Activated CD4-positive, alpha-beta T cell treated with anti-CD3 and anti-CD28 coated beads, Interleukin-2, amount 50 U/mL, for 48 hours (primary cell): Measurements from ENCODE around the gene JADE2.
"Not testable (repeated sequence)": the region's sequence is repeated elsewhere in the genome, so short reads cannot be mapped to it uniquely, and the experiment has no call there.

Experiments used
- DNase-seq, 2 experiments: peaks; one replicate each; pipeline ENCODE4 v3.0.0-alpha.2; 2020

The JADE2 gene

GRCh38 chr5:134524826-134525682 is at the start of gene JADE2:
TSS of gene JADE2 (plus strand) at chr5:134525670. CDS start at chr5:134535858, 10,188 bp downstream.
- DNase-seq, result peak; percentile 74 to 80

DNA sequence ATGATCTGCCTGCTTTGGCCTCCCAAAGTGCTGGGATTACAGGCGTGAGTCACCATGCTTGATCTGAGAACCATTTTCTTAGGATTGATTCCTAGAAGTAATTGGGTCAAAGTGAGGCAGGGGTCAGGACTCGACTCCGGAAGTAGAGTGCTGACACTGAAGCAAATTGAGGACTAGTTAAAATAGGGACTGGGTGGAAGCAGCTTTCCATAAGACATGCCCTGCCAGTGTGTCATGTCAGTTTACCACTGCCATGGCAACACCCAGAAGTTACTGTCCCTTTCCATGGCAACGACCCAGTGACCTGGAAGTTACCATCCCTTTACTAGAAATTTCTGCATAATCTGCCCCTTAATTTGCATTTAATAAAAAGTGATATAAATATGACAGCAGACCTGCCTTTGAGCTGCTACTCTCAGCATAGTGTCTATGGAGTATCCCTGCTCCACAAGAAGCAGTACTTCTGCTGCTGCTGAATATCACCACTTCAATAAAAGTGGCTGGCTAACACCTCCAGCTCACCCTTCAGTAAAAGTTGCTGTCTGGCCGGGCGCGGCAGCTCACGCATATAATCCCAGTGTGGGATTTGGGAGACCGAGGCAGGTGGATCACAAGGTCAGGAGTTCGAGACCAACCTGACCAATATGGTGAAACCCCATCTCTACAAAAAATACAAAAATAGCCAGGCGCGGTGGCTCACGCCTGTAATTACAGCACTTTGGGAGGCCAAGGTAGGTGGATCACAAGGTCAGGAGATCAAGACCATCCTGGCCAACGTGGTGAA is 47.8 kb upstream of the JADE2 start:
- no peak for DNase-seq

GRCh38 chr5:134479839-134480238 is 45.6 kb upstream of the JADE2 start:
- no peak for DNase-seq

- DNase-seq, result no peak
These were observed 36.1 kb upstream of the JADE2 start for GRCh38 chr5:134489227-134489944.

DNA sequence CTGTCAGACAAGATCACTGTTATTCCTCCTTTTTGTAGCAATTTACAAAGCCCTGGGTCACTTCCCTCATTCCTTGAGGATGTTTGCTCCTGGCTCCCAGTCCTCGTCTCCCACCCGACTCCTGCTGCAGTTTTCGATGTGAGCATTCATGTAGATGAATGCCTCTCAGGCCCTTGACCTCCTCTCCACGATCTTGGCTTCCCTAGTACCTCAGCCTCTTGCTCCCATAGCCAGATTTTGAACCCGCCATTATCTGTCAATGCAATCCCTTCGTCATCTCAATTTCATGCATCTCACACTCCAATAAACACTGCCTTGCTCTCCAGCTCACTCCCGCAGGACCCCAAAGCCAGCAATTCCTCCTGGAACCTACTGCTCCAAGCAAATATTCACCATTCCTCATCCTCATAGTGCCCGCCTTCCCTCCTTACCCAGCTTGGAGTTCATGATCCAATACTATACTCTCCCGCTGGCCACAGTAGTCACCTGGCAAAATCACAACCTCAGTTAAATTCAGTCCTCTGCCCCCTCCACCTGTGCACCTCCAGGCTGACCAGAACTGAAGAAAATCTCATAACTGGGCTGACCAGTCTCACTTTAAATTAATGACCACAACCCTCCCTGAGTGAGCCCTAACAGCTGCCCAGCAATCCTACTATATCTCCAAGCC is 35.1 kb upstream of the JADE2 start:
- no peak for DNase-seq

DNA sequence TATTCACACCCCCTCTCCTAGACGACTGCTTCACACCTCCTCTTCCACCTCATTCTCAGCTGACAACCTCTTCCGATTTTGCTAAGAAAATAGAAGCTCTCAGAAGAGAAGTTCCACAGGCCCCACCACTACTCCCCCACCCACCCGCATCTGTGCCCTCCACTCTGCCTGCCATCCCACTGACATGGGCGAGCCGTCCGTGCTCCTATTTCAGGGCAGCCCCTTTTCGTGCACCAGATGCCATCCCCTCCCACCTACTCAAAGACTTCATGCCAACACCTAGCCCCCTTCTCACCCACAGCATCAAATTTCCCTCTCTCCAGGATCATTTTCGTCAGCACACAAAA is 34.6 kb upstream of the JADE2 start:
- DNase-seq, result no peak

DNA sequence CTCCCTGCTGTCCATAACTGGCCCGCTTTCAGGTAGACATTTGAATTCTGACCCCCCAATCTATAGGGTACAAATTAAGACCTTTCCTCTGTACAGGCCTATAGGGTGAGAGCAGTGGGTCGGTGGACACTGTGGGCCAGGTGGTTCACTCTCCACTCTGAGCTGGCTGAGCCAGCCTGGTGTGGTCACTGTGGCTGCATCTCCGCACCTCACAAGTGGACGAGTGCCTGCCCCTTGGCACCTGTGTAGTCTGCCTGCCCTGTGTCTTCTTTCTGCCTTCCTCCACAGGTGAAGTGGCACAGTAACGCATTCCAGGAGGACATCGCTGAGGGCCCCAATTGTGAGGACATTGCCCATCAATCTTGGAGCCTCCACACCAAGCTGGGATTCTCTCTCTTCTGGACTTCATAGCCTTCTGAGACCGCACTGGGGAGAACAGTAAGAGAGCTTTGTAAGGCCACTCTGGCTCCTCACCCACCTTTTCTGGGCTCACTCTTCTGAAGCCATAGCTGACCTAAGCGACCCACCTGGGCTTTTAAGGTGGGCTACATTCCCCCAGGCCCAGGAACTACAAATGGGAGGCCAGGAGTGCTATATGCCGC is 33.5 kb upstream of the JADE2 start:
- no peak for DNase-seq

DNA sequence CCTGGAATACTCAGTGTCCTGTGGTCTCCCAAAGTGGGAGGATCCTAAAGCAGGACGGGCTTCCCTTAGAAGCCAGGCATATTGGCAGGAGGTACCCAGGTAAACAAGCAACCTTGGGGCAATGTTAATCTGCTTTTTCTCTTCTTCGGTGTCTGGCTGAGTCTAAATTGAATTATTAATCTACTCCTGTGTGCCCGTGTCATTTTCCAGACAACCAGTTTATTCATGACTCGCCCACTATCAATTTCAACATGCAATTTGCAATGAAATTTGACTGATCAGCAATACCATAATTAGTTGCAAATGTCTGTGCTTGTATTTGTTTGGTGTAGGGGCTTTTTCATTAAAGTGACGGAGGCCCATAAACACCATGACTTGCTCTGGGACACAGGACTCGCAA is 32.9 kb upstream of the JADE2 start:
- DNase-seq, result no peak

DNA sequence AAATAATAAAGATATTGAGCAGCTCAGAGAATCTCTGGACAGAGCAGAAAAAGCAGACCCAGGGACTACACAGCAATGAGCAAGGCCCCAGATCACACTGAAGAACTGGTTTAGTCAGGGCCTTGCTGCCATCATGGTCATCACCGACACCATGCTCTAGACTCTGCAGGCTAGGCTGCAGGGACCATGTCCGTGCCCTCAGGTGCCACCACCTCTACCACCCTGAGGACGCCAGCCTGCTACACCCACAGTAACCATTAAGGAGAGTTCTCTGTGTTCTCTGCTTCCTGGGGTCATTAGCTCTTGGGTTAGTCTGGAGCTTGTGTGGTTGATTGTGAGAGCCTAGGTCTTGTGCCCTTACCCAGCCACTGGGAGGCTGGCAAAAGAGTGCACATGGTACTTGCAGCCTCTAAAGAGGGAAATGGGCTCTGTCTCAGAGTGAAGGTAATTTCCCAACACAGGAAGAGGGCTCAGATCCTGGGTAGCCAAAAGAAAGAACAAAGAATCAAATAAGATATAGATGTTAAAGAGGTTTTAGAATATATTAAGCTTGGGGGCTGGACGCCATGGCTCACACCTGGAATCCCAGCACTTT is 31.9 kb upstream of the JADE2 start:
- DNase-seq, result no peak

GRCh38 chr5:134494780-134495179 is 30.7 kb upstream of the JADE2 start:
- DNase-seq, result no peak

DNA sequence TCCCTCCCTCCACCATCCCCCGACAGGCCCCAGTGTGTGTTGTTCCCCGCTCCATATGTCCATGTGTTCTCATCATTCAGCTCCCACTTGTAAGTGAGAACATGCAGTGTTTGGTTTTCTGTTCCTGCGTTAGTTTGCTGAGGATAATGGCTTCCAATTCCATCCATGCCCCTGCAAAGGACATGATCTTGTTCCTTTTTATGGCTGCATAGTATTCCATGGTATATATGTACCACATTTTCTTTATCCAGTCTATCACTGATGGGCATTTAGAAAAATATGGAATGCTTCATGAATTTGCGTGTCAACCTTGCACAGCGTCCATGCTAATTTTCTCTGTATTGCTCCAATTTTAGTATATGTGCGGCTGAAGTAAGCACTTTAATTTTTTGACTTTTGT is 25.6 kb upstream of the JADE2 start:
- not testable (repeated sequence) for DNase-seq

DNA sequence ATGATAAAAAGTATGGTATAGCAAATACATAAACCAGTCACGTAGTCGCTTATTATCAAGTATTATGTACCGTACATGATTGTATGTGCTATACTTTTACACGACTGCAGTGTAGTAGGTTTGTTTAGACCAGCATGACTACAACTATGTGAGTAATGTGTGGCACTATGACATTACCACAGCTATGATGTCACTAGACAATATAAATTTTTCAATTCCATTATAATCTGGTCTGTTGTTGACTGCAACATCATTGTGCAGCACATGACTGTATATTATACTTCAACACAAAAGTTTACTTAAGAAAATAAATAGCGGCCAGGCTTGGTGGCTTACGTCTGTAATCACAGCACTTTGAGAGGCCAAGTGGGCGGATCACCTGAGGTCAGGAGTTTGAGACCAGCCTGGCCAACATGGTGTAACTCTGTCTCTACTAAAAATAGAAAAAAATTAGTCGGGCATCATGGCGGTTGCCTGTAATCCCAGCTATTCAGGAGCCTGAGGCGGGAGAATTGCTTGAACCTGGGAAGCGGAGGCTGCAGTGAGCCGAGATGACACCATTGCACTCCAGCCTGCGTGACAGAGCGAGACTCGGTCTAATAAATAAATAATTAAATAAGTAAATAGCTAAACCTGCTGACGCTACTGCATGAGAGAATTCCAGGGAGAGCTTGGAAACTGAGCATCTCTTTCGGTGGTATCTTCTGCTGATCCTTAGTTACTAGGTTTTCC is 24.6 kb upstream of the JADE2 start:
- no peak for DNase-seq

DNA sequence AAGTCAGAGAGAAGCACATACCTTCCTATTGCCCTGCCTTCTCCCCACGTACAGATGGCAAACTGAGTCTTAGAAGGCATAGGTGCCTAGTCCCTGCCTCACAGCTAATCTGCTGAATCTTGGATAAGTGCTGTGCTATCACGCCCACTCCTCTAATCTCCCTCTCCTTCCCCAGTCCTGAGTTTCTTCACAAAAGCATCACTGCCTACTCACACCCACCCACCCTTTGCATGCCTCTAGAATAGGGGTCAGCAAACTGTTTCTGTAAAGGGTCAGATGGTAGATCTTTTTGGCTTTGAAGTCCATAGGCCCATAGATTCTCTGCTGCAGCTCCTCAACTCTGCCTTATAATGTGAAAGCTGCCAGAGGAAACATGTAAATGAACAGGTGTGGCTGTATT is 23.2 kb upstream of the JADE2 start:
- no peak for DNase-seq

GRCh38 chr5:134503088-134503936 is 22.2 kb upstream of the JADE2 start:
- peak; percentile 78 to 85 for DNase-seq

DNA sequence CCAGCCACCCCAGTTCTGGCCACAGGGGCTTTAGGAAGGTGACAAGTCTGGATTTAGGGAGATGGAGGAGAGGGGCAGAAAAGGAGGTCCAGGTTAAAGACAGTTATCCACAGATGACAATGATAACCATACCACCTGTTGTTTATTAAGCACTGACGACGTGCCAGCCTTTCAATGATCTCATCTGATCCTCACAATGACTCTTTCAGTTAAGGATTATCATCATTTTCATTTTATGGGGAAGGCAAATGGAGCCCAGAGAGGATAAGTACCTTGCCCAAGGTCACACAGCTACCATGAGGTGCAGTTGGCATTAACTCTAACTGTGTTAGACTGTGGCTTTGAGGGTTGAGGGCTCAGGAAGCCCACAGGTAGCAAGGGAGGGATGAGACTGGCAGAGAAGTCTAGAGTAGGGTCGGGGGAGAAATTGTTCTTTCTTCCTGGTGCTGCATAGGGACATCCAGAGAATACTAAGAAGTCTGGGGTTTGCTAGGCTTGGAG is 21.5 kb upstream of the JADE2 start:
- no peak for DNase-seq

- no peak for DNase-seq
These were observed 20.7 kb upstream of the JADE2 start for GRCh38 chr5:134504629-134505300.

- no peak for DNase-seq
These were observed 19.1 kb upstream of the JADE2 start for GRCh38 chr5:134506054-134507039.

DNA sequence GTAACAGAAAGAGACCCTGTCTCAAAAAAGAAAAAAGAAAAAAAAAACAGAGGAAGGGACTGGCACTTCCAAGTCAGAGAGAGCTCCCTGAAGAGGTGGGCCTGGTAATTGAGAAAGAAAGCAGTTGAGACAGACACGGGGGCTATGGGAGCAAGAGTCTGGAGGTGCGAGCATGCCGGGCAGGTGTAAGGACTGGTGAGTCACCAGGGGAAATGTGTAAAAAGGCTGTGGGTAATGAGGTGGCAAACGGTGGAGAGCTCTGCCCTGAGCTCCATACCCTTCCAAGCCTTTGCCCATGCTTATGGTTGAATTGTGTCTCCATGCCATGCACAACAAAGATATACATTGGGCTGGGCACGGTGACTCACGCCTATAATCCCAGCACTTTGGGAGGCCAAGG is 18.0 kb upstream of the JADE2 start:
- DNase-seq, result no peak
